Measurements from ENCODE around the gene ZNF804B.

DNA sequence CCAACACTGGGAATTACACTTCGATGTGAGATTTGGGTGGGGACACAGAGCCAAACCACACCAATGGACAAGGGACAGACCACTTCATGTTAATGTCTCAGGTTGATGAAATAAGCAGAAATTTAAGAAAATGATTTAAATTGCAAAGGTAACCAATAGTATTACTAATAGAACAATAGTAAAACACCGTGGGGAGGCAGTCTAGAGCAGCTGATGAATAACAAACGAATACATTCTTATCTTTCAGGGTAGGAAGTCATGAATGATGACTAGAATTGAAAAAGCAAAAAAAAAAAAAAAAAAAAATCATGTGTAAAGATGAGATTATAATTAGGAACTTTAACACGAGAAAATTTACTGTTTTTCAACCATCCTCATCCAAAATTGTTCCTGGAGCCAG lies 207.9 kb downstream of the ZNF804B start:
- no peak for TF ChIP-seq EZH2phosphoT487 (IDR thresholded peaks at IDR 0.05; ENCODE audit: low read depth)
- TF ChIP-seq, protein P1, sequence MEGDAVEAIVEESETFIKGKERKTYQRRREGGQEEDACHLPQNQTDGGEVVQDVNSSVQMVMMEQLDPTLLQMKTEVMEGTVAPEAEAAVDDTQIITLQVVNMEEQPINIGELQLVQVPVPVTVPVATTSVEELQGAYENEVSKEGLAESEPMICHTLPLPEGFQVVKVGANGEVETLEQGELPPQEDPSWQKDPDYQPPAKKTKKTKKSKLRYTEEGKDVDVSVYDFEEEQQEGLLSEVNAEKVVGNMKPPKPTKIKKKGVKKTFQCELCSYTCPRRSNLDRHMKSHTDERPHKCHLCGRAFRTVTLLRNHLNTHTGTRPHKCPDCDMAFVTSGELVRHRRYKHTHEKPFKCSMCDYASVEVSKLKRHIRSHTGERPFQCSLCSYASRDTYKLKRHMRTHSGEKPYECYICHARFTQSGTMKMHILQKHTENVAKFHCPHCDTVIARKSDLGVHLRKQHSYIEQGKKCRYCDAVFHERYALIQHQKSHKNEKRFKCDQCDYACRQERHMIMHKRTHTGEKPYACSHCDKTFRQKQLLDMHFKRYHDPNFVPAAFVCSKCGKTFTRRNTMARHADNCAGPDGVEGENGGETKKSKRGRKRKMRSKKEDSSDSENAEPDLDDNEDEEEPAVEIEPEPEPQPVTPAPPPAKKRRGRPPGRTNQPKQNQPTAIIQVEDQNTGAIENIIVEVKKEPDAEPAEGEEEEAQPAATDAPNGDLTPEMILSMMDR (IDR thresholded peaks at IDR 0.05; ENCODE audit: low read depth, low read length), result no peak

All from OCI-LY3 (cell line).